DMS53 (cell line): ENCODE measurements around the gene ZNF664.
"Not testable (repeated sequence)": the region's sequence is repeated elsewhere in the genome, so short reads cannot be mapped to it uniquely, and the experiment has no call there.

Experiments
- DNase-seq: peaks from one replicate; lab custom pipeline; 2025; lab: John Stamatoyannopoulos, UW

ZNF664 gene

DNA sequence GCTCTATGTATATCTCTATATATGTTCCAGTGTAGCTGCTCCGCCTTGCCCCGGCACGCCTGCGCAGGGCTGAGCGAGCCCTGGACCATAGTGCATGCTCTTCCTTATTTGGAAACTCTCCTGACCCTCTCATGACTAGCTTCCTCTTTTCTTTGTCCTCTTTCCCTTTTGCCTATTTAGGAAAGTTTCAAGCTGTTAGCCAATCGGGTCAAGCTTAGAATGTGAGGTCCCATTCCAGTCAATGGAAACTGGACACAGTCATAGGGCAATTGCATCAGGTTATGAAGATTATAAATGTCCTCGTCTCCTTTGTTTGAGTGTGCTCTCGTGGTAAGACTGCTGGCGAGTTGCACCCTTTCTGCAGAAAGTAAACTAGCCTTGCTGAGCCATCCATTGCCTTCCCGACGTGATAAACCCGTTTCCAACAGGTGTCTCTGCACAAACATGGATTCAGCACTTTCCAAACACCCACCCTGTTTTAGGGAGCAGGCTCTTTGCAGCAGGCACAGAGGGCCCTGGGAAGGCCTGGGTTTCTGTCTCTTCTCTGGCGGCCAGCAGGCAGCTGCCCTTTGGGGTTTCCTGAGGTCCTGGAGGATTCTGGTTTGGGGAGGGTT is 31.3 kb upstream of the ZNF664 start:
- DNase-seq: no peak

DNA sequence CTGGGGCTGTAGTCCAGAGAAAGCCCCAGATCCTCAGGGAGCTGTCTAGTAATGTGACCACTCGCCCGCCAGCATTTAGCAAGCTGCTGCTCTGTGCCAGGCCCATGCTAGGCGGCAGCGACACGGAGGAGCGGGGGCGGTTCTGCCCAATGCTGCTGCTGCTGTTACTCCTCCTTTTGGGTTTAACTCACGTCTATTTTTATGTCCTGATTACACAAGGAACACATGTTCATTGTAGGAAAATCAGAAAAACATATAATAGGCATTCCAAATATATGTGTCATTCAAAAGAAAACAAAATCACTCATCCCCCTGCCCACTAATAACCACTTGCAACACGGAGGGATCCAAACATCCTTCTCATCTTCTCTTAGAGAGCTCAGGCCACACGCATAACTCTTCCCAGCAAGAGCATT is 30.8 kb upstream of the ZNF664 start:
- no peak for DNase-seq

DNA sequence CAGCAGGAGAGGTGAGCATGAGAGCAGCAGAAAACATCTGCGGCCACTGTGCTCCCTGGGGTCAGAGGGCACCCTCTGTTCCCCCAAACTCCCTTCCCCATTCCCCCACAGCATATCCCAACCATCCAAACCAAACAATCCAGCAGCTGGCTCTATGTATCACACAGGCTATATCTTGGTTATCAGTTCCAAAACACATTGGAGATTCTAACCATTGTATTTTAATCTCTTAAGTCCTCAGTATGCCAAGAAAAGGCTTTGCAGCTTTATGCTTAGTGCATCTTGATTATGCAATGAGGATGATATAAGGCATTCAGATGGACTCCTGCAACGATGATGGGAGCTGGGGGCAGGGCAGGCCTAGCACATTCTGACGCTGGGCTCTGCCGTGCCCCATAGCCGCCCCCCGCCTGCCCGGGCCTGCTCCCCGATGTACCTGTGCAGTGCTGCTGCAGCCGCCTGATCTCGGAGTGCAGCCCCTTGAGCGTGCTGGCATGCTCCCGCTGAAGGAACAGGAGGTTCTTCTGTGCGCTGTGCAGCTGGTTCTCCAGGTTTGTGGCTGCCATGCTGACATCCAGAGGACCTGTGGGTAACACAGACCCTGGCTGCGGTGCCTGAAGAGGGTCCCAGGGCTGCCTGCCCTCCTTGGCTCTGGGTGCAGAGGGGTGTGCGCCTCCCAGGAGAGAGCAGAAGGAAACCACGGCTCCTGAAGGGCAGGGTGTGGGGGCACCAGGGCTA is 29.9 kb upstream of the ZNF664 start:
- no peak for DNase-seq

DNA sequence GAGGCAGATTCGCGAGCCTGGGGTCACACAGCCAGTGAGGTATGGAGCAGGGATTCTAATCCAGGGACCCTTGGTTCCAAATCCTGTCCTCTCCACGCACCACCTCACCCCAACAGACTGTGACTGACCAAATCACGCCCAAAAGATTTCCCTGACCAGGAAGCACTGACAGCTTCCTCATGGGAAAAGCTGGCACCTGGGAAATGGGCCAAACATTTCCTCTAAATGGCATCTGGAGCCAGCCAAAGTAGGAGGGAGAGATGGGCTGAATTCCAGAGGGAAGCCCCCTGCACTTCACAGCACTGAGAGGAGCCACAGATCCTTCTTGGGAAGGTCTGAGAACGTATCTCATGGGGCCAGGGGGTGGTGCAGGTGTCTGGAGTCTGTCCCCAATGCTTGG is 29.2 kb upstream of the ZNF664 start:
- DNase-seq: no peak

DNA sequence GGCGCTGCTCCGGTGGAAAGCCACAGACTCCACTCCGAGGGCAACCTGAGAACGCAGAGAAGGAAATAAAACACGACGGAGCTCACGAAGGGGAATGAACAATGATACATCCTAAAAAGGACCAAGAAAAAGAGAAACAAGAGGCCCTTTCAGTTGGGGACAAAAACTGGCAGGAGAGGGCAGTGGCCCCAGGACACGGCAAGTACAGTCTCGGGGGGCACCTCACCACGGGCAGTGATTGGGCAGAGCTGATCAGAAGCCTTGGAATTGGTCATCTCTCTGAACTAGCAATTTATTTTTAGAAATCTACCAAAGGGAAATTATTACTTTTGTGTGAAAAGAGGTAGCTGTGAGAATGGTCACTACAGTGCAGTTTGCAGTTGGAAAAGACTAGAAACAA is 28.3 kb upstream of the ZNF664 start:
- DNase-seq: no peak

DNA sequence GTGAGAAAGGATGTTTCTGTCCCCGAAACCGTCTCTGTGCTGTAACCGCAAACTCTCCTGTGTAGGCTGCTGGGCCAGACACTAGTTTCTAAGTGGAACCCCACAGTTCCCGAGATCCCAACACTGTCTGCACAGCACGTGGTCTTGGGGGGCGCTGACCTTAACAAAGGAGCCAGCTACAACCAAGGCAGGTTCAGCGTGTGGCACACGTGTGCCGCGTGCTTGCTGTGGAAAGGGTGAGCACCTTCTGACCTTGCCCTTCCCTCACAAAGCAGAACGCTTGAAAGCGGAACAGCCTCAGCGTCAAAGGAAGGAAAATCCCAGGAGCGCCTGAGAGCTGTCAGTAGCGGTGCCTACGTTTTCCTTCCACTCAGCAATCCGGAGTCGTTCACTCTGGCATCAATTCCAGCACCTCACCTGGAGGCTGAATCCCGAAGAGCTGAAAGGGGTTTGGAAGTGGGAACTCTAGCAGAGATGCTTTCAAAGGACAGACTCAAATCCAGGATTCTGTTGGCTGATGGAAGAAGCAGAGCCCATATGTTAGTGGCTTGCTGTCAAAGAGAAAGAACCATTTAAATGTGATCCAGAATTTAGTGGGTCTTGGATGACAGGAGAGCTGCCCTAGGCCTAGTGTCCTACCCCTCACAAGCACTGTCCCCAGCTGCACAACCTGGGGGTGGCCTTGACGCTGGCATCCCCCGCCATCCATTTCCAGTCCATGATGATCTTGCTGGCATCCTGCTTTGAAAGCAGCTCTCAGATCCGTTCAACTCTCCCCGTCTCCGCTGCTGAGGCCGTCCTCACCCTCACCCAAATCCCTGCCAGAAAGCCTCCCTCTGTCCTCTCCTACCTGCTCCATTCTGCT is 27.5 kb upstream of the ZNF664 start:
- no peak for DNase-seq

DNA sequence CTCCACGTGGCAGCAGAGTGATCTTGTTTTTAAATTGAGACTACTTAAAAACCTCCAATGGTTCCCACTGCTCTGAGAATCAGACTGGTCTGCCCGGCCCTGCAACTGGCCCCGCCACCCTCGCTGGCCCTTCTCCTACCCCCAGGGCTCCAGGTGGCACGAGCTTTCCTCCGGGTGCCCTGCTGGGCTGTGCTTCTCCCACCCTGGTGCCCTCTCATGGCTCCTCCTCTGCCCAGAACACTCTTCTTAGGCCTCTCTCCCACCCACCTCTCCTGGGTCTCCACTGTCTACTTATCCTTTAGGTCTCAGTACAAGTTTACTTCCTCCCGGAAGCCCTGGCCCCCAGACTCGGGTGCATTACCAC is 26.9 kb upstream of the ZNF664 start:
- DNase-seq: no peak

DNA sequence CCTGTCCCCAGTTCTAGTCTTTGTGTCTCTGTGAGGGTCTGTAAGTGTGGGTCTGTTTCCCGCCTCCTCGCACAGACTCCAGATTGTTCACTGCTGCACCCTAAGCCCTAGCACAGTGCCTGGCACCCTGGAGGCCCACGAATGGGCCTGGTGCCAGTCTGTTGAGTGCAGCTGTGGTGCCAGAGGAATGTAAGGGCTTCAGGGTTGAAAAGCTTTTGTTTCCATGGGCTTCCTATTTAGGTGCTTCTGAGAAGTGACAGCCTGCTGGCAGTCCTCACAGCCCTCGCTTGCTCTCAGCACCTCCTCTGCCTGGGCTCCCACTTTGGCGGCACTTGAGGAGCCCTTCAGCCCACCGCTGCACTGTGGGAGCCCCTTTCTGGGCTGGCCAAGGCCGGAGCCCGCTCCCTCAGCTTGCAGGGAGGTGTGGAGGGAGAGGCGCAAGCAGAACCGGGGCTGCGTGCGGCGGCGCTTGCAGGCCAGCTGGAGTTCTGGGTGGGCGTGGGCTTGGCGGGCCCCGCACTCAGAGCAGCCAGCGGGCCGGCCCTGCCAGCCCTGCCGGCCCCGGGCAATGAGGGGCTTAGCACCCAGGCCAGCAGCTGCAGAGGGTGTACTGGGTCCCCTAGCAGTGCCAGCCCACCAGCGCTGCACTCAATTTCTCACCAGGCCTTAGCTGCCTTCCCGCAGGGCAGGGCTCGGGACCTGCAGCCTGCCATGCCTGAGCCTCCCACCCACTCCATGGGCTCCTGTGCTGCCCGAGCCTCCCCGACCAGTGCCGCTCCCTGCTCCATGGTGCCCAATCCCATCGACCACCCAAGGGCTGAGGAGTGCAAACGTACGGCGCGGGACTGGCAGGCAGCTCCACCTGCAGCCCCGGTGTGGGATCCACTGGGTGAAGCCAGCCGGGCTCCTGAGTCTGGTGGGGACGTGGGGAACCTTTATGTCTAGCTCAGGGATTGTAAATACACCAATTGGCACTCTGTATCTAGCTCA is 26.2 kb upstream of the ZNF664 start:
- DNase-seq: not testable (repeated sequence)

DNA sequence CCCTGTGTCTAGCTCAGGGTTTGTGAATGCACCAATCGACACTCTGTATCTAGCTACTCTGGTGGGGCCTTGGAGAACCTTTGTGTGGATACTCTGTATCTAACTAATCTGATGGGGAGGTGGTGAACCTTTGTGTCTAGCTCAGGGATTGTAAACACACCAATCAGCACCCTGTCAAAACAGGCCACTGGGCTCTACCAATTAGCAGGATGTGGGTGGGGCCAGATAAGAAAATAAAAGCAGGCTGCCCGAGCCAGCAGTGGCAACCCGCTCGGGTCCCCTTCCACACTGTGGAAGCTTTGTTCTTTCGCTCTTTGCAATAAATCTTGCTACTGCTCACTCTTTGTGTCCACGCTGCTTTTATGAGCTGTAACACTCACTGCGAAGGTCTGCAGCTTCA is 25.5 kb upstream of the ZNF664 start:
- not testable (repeated sequence) for DNase-seq

DNA sequence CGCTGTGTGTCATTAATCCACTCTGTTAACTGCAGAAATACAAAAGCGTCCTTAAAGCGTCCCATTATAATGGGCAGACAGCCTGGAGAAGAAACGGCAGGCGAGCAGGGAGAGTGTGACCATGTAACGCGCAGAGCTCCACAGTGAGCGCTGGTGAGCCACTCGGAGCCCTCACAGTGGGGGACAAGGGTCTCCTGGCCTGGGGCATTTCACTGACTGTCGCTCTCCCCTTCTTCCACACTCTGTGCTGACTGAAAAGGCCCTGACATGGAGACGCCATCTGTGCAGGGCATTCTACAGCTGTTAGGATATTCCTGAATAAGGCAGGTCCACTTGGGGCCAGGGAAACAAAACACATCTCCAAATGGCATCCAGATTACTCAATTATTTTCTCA is 24.6 kb upstream of the ZNF664 start:
- no peak for DNase-seq

DNA sequence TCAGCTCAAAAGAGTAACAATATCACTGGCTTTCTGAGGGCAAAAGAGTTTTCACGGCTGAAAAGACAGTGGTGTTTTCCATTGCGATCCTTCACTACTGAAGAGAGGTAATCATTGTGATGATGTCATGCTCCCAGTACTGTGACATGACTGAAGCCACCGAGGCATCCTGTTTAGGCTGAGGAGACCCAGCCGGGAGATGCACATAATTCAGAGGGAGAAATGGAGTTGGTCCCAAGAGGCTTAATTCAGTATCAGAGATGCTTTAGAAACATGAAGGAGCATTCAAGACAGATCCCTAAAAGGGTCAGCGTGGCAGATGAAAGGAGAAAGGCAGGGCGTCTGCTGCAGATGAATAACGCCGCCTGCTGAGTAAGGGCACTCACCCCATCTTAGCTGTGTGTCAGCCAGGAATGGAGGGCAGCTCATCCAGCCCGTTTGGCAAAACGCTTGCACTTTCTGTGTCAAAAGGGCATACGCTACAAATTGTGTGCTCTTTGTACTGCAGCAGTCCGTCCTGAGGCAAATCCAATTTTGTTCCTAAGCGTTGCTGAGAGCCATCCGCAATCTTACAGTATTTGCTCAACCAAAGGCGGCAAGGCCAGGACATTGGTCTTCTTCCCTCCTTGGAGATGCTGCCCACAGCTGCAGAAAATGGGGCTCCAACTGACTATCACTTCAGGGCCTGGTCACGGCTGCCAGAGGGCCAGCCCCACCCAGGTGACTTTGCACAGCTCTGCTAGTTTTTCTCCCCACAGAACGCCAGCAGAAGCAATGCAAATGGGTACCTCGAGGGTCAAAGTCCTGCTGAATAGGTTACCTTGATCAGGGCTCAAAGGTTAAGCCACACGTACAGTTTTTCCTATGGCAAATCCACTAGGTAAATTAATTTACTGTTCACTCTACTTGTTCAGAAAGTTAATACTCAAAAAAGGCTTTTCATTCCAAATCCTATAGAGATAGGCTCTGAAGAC is 23.9 kb upstream of the ZNF664 start:
- no peak for DNase-seq

DNA sequence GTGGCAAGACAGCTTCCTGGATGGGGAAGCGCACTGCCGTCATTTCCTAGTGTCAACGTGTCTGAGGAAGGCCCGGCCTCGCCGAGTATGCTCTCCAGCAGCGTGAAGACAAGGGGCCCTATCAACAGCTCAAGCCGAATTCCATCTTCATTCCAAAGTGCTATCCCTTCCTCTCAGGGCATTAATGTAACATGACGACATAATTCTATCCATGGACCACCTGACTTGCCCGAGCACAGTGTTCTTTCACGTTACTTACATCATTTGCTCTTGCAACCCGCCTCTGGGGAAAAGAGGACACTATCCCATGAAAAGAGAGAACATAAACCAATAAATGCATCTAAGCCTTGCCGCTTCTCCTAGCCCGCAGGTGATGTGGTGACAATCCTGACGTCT is 23.2 kb upstream of the ZNF664 start:
- DNase-seq: no peak

DNA sequence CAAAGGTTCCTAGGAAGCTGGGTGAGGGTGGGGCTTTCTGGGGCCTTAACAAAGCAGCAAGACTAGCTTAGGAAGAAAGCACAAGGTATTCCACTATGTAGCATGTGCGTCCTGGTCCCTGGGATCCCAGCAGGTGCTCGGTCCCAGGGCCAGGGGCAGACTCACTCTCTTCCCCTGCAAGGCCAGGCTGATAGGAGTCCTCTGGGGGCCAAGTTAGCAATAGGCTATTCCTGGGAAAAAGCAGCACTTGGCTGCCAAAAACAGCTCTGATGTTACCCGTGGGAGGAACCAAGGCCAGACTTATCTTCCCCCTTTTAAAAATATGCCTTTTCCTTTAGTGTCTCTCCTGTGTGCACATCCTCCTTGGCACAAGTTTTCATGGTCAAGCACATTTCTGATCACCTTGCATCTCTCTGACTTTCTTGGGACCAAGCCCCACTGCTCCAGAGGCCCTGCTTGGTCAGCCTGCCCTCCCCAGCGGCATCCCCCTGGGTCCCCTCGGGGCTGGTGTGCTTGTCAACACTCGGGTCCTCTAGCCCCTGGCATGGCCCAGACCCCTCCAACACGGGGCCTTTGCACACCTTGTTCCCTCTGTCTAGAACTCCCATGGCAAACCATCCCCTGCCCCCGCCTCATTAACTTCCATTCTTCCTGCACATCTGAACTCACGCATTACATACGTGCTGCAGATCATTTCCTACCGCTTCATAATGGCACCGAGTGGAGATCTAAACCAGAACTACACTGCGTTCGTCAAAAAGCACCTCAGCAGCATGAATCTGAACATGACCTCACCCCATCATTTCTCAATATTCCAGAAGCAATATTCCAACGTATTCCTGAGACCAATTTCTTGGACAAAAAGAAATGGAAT is 22.3 kb upstream of the ZNF664 start:
- no peak for DNase-seq

DNA sequence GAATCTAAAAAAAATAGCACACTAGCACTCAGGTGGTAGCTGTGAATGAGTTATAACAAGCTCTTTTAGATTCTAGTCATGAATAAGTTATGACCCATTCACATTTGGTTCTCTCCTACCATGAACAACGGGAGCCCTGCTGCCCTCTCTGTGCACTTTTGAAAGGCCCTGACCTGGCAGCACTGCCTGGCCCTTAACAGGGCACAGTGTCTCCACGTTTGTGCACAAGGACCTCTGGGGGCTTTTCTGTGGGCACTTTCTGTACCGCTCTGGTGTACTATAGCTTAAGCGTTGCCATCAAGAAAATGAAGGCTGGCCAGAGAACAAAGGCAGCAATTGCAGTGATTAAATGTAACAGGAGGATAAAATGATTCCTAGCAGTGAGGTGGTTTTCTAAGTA is 21.5 kb upstream of the ZNF664 start:
- no peak for DNase-seq

DNA sequence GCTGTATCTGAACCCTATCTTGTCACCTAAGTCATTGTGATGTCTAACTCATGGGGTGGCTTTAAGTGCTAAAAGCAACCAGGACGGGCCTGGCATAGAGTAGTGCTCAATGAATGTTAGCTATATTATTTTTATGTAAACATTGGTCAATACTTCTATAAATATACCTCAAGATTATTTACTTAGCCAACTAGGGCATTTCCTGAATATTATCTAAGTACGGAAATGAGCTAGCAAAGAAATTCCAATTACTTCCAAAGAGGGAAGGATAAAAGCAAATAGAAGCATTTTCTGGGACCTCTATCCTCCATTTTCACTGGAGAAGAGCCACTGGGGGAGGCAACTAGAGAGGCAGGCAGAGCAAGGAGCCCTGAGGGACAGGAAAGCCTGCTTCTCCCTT is 21.0 kb upstream of the ZNF664 start:
- peak; percentile 42 for DNase-seq

DNA sequence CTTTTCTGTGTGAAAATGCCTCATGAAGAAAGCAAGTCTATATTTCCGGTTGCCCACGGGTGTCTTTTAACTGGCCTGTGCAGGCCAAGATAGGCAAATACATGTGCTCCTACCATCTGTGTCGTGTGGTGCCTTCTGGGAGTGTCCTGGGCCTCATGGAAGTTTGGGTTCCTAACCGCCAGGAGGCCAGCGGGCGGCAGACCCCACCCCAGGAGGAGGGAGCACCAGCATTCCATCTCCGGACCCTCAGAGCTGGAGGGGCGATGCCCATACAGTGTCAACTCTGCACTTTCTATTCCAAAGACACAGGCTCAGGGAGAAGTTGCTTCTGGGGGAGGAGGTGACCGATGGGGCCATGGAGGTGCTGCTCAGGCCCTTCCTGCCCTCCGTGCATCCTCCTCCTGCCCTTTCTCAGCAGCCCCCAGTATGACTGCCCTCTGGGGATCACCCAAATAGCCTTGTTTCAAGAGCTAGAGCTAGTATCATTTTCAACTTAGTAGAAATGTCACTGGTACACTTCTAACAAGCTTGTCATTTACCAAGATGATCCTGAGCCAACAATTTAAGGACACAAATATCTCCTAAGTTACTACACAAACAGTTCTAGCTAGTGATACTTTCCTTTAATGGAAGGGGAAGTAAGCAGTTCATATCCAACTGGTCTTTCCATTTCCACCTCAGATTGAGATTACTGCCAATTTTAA is 18.2 kb upstream of the ZNF664 start:
- DNase-seq: no peak

DNA sequence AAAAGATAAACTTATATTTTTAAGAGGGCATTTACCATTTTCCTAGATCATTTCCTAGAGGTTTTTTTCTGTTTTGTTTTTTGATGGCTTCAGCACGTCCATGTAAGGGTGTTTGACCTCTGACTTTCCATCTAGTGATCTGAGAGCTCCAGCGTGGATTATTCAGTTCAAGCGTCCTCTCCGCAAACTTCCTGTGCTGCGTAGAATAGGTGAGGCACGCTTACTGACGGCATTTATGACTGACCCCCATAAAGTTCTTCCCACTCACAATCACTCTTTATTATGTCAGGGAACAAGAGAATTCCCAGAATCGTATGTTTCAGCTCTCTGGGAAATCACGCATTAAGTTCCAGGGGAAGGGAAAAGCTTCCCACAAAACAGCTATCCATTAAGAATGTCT is 16.8 kb upstream of the ZNF664 start:
- DNase-seq: no peak

DNA sequence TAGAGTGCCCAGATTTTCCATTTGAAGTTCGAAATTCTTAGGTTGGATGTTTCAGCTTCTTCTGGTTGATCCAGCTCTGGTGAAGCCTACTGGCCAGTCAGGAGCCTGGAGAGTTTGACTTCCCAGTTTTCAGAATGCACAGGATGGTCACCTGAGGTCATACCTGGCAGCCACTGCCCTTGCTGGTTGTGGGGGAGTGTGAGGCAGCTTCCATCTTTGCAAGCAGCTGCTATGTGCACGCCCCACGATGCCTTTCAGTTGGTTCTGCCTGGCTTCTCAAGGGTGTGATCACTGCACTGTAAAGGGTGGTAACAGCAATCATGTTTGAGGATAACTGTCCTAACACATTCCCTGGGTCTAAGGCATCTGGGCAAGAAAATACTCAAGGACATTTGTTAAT is 15.8 kb upstream of the ZNF664 start:
- DNase-seq: no peak

DNA sequence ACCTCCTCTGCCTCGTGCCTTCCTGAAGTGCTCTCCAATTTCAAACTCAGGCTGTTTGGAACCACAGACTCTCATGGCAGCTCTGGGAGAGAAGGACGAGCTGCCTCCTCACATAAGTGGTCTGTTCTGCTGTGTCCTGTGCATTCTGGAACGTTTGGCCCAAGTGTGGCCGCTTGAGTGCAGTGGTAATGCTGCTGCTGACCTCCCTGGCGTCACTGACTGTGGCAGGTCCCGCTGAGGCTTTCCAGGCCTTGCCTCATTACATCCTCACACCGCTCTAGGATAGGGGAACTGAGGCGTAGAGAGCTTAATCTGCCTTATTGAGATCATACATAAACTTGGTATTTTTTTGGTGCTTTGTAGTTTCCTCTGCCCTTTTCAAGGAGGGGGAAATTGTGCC is 14.6 kb upstream of the ZNF664 start:
- DNase-seq: no peak
